Stimulated activated CD8-positive, alpha-beta memory T cell treated with anti-CD3 and anti-CD28 coated beads, Interleukin-12 subunit alpha, Interleukin-12 subunit beta, amount 100 ng/mL, for 1 hour (primary cell): Measurements from ENCODE around the gene CLPTM1.
"Not testable (repeated sequence)": the region's sequence is repeated elsewhere in the genome, so short reads cannot be mapped to it uniquely, and the experiment has no call there.

ENCODE experiments used
- DNase-seq: peaks from one replicate; pipeline ENCODE4 v3.0.0-alpha.2; 2020; ENCODE audit warnings: low read depth

CLPTM1 gene

DNA sequence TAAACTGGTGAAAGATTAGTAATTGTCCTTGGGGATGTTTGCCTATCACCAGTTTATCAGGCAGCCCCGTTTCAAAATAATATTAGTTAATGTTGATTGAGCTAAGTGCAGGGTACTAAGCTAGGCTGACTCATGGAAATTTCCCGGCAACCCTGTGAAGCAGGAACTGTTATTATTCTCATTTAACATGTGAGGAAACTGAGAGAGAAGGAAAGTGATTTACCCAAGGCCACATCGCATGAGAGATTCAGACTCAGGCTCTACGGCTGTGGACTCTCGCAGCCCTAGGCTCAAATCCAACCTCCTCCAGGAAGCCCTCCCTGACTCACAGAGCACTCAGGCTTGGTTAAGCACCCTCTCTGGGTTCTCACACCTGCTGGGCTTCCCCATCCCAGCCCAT is 19.7 kb downstream of the CLPTM1 start:
- DNase-seq, result no peak

DNA sequence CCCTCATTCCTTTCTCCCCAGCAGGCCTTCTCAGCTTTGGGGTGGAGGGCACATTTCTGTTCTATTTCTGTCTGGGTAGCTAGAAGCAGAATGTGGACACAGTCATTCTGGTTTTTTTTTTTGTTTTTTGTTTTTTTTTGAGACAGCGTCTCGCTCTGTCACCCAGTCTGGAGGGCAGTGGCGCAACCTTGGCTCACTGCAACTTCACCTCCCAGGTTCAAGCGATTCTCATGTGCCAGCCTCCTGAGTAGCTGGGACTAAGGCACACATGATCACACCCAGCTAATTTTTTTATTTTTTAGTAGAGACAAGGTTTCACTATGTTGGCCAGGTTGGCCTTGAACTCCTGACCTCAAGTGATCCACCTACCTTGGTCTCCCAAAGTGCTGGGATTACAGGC is 20.3 kb downstream of the CLPTM1 start:
- no peak for DNase-seq

DNA sequence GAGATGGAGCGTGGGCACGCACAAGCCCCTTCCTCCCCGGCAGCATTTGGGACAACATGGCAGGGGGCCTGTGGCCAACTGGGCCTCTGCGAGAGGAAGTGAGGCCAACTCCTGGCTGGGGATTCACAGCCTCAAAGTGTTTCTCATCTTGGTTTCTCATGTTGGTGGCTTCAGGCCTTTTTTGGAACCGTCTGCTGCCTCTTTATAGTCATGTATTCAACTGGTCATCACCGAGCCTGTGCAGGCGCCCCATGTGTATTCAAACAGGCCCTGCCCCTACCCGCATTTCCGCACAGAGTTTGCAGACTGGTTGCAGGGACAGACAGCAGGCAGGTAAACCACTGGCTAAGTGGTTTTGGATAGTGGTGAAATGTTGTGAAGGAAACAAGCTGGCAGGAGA is 28.8 kb downstream of the CLPTM1 start:
- no peak for DNase-seq

DNA sequence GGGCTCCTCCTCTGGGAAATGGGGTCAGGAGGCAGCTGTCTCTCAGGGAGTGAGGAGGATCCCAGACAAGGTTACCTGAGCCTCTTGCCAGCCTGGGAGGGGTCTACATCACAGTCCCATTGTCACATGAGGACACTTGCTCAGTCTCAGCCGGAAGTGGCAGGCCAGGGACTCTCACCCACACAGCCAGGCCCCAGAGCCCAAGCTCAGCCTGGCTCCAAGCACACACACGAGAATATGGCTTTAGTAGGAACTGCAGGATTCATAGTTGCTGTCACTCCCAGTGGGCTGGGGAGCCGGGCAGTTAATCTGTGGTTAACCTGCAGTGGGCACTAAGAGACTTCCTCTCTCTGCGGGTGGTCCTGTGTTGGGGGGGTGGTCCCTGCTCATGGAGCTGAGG is 30.3 kb downstream of the CLPTM1 start:
- DNase-seq, result no peak

DNA sequence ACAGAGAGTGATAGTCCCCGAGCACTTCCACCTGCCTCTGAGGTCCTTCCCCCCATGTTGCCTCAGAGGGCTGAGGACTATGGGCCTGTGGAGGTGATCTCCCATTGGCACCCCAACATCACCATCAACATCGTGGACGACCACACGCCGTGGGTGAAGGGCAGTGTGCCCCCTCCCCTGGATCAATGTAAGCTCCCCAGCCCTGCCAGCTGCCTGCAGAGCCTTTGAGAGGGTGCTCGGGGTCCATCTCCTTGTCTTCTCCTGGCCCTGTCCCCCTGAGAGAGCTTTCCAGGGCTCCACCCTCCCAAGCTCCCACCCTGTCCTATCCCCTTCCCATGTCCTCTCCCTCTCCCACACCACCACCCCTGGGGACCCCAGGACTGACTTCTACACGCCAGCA is 31.2 kb downstream of the CLPTM1 start:
- no peak for DNase-seq

DNA sequence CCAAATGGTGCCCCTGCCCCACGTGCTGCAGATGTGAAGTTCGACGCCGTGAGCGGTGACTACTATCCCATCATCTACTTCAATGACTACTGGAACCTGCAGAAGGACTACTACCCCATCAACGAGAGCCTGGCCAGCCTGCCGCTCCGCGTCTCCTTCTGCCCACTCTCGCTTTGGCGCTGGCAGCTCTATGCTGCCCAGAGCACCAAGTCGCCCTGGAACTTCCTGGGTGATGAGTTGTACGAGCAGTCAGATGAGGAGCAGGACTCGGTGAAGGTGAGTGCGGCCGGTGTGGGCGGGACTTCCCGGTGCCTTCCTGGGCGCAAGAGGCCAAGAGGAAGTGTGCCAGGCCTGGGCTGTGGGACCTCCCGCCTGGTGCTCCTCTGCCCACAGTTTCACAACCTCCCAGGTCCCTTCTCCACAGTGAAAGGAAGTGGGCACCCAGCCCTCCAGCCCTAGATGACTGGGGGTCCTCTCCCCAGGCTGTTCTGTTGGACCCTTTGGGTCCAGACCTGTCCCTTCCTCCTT is 32.0 kb downstream of the CLPTM1 start:
- no peak for DNase-seq

DNA sequence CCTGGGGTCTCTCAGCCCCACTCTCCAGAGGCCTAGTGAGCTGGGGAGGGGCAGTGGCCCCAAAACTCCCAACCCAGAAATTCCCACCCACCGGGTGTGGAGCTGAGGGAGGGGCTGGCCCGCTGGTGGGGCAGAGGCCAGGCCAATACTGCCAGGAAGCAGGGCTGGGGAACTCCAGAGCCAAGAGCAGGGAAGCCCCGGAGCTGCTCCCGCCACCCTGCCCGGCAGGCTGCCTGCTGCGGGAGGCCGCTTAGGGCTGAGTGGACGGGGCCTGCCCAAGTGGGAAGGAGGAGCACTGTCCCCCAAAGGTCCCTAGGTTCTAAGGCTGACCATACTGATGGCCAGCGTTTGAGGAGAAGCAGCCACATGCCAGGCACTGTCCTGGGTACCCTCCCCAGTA is 33.1 kb downstream of the CLPTM1 start:
- DNase-seq, result no peak

DNA sequence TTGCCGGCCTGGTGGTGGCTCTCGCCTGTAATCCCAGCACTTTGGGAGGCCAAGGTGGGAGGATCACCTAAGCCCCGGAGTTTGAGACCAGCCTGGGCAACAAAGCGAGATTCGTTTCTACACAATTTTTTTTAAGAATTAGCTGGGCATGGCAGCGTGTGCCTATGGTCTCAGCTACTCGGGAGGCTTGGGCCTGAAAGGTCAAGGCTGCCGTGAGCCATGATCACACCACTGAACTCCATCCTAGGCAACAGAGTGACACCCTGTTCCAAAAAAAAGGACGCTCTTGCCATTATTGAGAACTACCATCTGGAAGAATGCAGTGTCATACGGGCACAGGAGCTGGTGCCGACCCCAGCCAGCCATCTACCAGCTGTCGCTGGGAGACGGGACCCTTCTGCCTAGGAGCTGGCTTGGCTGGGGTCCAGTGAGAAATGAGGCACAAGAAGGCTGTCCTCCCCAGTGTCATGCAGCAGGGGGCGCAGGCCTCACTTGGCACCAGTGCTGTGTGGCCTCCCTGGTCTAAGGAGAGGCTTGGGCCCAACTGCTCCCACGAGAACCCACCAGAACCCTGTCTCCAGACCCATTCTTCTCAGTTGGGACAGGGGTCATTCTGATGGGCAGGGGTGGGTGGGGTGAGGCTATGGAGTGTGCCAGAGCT is 33.8 kb downstream of the CLPTM1 start:
- DNase-seq, result peak; percentile 45

DNA sequence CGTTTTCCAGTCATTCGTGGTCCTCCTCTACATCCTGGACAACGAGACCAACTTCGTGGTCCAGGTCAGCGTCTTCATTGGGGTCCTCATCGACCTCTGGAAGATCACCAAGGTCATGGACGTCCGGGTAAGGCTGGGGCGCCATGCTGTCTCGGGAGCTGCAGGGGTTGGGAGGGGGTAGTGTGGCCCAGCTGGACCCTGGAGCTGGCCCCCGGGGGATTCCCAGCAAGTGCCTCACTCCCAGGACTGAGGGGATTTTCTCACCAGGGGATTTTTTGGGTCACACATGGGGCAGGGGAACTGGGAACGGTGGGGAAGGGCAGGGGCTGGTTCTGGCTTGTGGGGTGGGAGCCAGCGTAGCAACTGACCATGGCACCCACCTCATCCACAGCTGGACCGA is 35.3 kb downstream of the CLPTM1 start:
- DNase-seq, result no peak

DNA sequence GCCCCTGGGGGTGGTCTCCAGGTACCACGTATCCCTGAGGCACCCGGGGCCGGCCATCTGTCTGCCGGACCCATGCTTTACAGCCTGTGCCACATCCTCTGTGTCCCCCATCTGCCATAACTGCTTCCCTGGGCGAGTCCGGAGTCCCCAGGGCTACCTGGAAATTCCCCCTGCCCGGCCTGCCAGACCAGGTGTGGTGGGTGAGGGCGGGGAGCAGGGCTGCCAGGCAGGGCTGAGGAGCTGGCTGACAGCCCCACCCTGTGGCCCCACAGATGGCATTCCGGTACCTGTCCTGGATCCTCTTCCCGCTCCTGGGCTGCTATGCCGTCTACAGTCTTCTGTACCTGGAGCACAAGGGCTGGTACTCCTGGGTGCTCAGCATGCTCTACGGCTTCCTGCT is 35.8 kb downstream of the CLPTM1 start:
- no peak for DNase-seq

DNA sequence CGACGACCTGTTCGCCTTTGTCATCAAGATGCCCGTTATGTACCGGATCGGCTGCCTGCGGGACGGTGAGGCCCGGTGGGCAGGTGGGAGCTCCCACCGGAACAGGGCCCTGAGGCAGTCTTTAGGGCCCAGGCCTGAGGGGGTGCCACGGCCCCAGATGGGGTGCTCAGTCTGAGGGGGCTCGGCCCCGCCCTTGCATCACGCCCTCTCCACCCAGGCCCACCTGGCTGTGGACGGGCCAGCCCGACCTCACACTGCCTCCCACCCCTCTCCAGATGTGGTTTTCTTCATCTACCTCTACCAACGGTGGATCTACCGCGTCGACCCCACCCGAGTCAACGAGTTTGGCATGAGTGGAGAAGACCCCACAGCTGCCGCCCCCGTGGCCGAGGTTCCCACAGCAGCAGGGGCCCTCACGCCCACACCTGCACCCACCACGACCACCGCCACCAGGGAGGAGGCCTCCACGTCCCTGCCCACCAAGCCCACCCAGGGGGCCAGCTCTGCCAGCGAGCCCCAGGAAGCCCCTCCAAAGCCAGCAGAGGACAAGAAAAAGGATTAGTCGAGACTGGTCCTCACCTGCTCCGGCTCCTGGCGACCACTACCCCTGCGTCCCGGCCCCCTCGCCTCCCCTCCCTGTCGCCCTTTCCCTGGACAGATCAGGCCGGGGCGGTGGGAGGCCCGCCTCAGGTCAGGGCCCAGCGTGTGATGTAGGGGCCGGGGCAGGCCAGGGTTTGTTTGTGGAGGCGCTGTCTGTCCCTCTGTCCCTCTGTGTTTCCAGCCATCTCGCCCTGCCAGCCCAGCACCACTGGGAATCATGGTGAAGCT is 37.4 kb downstream of the CLPTM1 start:
- no peak for DNase-seq

DNA sequence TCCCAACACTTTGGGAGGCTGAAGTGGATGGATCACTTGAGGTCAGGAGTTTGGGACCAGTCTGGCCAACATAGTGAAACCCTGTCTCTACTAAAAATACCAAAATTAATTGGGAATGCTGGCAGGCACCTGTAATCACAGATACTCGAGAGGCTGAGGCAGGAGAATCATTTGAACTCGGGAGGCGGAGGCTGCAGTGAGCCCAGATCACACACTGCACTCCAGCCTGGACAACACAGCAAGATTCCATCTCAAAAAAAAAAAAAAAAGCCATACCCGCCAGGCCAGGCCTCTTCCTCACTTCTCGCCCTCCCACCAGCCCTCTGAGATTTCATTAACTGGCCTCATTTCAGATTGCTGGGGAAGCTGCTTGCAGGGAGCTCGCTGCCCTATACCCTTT is 38.3 kb downstream of the CLPTM1 start:
- DNase-seq, result no peak

DNA sequence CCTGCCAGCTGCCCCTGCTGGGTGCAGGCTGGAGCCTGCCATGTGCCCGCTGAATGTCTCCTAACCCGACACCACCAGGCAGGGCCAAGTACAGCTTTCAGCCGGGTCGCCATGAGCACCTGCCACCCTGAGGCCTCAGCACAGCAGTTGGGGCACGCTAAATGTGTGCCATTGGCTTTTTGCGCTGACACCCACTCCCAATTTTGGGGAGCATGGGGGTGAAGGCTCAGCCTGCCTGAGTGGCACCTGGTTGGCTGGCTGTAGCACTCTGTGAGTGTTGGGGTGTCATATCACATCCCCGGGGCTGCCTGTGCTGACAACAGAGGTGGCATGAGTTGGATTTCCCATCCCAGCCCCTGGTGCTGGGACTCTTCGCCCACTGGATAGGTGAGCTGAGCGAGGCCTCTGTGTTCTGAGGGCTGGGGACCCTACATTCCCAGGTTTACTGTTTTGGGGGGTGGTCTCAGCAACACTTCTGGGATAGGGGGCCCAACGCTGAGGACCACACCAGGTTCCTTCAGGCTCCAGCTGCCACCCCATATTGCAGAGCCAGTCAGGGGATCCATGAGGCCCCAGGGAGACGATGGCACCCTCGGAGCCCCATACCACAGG is 38.9 kb downstream of the CLPTM1 start:
- no peak for DNase-seq

DNA sequence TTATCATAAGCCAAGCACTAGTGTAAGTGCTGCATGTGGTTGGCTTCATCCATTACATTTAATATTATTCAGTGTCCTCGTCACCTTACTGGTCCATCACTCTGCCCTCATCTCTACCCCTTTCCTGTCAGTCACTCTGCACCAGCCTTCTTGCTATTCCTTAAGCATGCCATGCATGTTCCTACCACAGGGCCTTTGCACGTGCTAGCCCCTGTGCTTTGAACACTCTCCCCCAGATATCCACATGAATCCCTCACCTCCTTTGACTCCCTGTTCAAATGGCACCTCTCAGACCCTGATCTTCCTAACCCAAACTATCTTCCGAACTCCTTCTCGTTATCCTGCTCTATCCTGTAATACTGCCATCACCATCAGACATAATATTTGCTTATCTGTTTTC is 42.8 kb downstream of the CLPTM1 start:
- DNase-seq, result no peak

DNA sequence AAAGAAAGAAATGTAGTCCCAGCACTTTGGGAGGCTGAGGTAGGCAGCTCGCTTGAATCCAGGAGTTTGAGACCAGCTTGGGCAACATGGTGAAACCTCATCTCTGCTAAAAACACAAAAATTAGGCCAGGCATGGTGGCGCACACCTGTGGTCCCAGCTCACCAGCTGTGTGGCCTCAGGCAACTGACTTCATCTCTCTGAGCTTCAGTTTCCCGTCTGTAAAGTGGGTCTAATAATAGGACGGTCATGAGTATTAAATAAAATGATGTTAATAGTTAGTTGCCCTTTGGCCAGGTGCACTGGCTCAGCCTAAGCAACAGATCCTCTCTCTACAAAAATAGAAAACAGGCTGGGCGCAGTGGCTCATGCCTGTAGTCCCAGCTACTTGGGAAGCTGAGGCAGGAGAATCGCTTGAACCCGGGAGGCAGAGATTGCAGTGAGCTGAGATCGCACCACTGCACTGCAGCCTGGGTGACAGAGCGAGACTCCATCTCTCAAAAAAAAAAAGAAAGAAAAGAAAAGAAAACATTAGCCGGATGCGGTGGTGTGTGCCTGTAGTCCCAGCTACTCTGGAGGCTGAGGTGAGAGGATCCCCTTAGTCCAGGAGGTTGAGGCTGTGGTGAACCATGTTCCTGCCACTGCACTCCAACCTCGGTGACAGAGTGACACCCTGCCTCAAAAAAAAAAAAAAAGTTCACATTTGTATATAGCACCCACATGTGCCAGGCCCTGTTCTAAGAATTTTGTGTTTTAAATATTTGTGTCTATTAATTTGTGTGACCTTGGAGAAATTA is 44.1 kb downstream of the CLPTM1 start:
- not testable (repeated sequence) for DNase-seq

DNA sequence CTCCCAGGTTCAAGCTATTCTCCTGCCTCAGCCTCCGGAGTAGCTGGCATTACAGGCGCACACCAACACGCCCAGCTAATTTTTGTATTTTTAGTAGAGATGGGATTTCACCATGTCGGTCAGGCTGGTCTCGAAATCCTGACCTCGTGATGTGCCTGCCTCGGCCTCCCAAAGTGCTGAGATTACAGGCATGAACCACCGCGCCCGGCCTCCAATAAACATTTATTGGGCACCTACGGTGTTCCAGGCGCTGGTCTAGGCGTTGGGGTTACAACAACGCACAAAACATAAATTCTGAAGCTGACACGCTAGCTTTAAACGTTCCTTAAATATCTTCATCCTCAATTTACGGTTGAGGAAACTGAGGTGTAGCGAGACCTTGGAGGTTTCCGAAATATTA is 45.5 kb downstream of the CLPTM1 start:
- DNase-seq, result not testable (repeated sequence)

DNA sequence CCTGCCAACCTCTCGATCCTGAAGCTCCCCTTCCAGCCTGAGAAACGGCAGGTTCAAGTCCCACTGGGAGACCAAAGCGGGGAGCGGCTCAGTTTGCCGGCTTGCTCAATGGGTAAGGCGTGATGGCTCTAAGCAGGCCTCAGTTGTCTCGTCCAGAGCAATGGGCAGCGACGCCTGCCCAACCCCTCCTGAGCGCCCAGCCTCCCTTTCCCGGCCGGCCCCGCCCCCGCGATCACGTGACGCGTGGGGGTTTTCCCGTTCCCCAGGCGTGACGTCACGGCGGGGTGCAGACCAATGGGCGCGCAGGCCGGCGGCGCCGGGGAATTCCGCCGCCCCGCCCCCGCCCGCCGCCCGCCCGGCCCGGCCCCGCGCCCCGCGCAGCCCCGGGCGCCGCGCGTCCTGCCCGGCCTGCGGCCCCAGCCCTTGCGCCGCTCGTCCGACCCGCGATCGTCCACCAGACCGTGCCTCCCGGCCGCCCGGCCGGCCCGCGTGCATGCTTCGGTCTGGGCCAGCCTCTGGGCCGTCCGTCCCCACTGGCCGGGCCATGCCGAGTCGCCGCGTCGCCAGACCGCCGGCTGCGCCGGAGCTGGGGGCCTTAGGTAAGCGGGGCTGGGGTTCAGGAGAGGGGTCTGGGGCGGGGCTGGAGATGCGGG is 46.0 kb downstream of the CLPTM1 start, which contains the start of gene RELB:
TSS of gene RELB (plus strand) at position 378 of the 653 bp plus-strand sequence. CDS start at position 494, 116 bp downstream.
- peak; percentile 92 for DNase-seq

DNA sequence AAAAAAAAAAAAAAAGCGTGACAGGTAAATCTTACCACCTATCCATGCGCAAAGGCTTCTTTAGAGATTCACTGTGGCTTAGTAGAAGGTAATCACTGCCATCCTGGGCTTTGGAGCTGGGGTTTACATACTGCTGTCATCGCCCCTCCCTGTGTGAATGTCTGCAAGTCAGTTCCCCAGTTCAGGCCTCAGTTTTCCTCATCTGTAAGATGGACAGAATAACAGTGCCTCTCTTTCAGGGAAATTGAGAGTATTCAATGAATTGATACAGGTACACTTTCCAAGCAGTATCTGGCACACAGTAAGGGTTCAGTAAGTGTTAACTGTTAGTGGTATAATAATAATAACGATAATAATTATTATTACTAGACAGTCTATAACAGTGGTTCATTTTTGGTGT is 48.3 kb downstream of the CLPTM1 start:
- DNase-seq, result no peak

DNA sequence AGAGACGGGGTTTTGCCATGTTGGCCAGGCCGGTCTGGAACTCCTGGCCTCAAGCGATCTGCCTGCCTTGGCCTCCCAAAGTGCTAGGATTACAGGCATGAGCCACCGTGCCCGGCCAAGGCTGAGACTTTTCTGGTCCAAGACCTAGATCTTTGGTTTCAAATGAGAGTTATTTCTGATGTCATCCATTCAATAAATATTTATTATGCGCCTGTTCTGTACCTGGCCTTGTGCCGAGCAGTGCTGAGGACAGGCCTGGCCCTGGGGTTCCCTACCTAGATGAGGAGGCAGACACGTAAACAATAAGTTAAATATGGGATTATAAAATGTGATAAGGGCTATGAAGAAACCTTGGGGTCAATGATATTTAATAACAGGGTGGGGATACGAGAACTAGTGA is 50.6 kb downstream of the CLPTM1 start:
- DNase-seq, result no peak

DNA sequence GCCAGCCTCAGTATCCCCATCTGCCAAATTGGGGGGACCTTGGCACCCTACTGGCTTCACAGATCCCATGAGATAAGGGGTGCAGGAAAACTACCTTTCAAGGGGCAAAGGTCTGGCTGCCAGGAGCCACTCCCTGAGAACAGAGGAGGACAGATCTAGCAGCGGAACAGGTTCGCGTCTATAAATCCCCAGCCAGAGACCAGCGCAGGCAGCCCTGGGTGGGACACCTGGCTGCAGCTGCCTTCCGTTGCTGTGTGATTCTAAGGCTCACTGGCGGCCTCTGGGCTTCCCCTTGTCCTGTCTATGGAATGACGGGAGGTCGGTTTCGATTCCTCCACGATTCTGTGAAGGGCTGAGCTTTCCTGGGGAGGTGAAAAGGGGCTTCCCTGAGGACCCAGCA is 53.4 kb downstream of the CLPTM1 start:
- no peak for DNase-seq

DNA sequence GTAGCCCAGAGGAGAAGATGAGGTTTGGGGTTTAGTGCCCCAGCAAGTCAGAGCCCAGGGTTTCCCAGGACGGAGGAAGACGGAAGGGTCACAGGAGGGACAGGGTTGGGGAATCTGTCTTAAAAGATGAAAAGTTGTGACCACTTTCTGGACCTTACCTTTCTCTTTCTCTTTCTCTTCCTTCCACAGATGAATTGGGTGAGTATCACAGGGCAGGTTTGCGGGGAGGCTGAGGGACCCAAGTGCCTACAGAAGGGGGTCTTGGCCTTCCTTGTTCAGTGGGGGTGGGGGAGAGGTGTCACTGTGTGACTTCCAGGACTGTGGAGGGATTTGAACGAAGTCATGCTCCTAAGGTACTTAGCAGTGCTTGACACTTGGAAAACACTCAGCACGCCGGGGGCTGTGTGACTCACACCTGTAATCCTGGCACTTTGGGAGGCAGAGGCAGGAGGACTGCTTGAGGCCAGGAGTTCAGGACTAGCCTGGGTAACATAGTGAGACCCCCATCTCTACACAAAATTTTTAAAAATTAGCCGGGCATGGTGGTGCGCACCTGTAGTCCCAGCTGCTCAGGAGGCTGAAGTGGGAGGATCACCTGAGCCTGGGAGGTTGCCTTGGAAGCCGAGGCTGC is 54.6 kb downstream of the CLPTM1 start:
- no peak for DNase-seq
